Measurements from ENCODE around the gene NFIA. TPM values are rescaled to one million over a fixed set of nuclear protein-coding genes. Genes with fewer than 3 reads are reported as not detected.

NFIA gene
- total RNA-seq, 2 donors from 2014 or later = 61.4 to 86.3 TPM

DNA sequence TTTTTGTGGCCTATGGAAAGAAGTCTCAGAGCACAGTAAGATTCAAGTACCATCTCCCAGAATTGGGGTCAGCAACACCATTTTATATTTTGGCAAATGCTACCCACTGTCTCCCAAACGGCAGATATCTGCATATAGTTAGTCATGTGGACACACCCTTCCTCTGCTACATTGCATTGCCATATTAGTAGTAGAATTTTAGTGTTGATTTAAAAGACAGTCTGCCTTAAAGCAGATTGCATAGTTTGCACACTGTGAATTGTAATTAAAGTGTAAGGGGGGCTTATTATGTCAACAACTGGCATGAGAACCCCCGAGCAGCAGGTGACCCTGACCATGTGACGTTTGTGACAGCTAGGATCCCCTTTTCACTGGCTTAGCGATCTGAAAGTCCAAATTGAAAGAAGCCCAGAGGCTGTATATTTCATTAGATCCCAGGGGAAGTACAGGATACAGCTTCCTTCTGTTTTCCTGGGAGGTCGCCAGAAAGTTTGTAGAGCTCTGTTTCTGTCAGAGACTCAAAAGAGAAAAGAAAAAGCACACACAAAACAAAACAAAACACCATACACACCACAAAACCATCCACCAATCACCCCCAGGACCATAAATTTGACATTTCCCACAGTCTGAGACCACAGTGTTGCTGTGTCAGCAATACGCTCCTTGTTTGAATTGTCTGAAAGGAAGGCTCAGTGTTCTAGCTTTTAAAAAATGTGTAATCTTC is 172.4 kb downstream of the NFIA start:
- no peaks in the 10 kb centered on the region for H3K4me1 ChIP-seq (replicated peaks)

GRCh38 chr1:61255358-61255703 is 173.0 kb downstream of the NFIA start:
- no peaks in the 10 kb centered on the region for H3K9me3 ChIP-seq
- no peaks in the 10 kb centered on the region for H3K36me3 ChIP-seq
- H3K4me3 ChIP-seq = no peak overlapping the region
- TF ChIP-seq, protein P1, sequence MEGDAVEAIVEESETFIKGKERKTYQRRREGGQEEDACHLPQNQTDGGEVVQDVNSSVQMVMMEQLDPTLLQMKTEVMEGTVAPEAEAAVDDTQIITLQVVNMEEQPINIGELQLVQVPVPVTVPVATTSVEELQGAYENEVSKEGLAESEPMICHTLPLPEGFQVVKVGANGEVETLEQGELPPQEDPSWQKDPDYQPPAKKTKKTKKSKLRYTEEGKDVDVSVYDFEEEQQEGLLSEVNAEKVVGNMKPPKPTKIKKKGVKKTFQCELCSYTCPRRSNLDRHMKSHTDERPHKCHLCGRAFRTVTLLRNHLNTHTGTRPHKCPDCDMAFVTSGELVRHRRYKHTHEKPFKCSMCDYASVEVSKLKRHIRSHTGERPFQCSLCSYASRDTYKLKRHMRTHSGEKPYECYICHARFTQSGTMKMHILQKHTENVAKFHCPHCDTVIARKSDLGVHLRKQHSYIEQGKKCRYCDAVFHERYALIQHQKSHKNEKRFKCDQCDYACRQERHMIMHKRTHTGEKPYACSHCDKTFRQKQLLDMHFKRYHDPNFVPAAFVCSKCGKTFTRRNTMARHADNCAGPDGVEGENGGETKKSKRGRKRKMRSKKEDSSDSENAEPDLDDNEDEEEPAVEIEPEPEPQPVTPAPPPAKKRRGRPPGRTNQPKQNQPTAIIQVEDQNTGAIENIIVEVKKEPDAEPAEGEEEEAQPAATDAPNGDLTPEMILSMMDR (IDR thresholded peaks at IDR 0.05) = no peak
- TF ChIP-seq POLR2A (IDR thresholded peaks at IDR 0.05) = no peak
- TF ChIP-seq POLR2AphosphoS5 (IDR thresholded peaks at IDR 0.05) = no peak
- whole genome bisulfite sequencing = 27% methylated on average over 3 of the region's 3 CpGs
- DNase-seq (ENCODE audit: low spot score) = no peak
- peak overlapping the region in 1 of 2 donors; percentile 4 for H3K27ac ChIP-seq
- H3K27me3 ChIP-seq (replicated peaks; ENCODE audit: insufficient read depth) = no peaks in the 10 kb centered on the region
- H3K4me1 ChIP-seq (replicated peaks) = no peaks in the 10 kb centered on the region
- intact Hi-C loops (cut with DNase I) = no loop called here

More for the DNA sequence above, 172.4 kb downstream of the NFIA start:
- no peak for TF ChIP-seq POLR2A (IDR thresholded peaks at IDR 0.05)
- Histone ChIP-seq H3K27me3 (replicated peaks; ENCODE audit: insufficient read depth) (no peaks in the 10 kb centered on the region), H3K9me3 (no peaks in the 10 kb centered on the region), H3K27ac (peak overlapping the region in 1 of 2 donors; percentile 4), H3K4me3 (peak overlapping the region in 1 of 2 donors; percentile 3), H3K36me3 (no peaks in the 10 kb centered on the region)
- intact Hi-C loops (cut with DNase I) = no loop called here
- WGBS = 9% methylated on average over 6 of the region's 6 CpGs
- peak; percentile 16 for DNase-seq (ENCODE audit: low spot score)

GRCh38 chr1:61259379-61260148 is 177.2 kb downstream of the NFIA start:
- TF ChIP-seq POLR2A (IDR thresholded peaks at IDR 0.05) (no peak), POLR2AphosphoS5 (IDR thresholded peaks at IDR 0.05) (no peak)
- TF ChIP-seq, protein P1 (IDR thresholded peaks at IDR 0.05) = no peak
- Histone ChIP-seq H3K36me3 (no peaks in the 10 kb centered on the region), H3K27ac (no peak overlapping the region), H3K9me3 (no peaks in the 10 kb centered on the region), H3K4me3 (no peak overlapping the region), H3K4me1 (replicated peaks) (no peaks in the 10 kb centered on the region), H3K27me3 (replicated peaks; ENCODE audit: insufficient read depth) (no peaks in the 10 kb centered on the region)
- DNase-seq (ENCODE audit: low spot score) = no peak
- intact Hi-C loops (cut with DNase I) = no loop called here
- 67% methylated on average over 9 of the region's 9 CpGs for WGBS

DNA sequence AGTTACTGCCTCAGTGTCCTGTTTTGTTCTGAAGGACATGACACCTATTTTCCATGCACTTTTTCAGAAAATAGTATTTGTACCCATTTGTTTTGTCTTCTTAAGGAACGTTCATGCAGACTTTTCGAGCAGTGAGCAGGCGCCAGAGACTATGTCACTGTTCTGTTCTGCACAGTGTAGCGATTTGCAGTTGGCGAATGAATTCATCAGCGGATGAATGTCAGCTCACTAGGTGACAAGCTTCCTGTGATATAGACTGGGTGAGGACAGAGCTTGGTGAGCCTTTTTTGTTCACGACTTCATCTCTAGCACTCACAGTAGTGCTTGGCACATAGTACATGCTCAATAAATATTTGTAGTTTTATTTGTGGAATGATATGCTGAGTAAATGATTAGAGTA is 177.8 kb downstream of the NFIA start:
- H3K27ac ChIP-seq = no peak overlapping the region
- H3K4me1 ChIP-seq (replicated peaks) = no peaks in the 10 kb centered on the region
- H3K9me3 ChIP-seq = no peaks in the 10 kb centered on the region
- no peak for DNase-seq (ENCODE audit: low spot score)
- no peak for TF ChIP-seq POLR2AphosphoS5 (IDR thresholded peaks at IDR 0.05)
- no peak for TF ChIP-seq POLR2A (IDR thresholded peaks at IDR 0.05)
- TF ChIP-seq, protein P1 (IDR thresholded peaks at IDR 0.05) = no peak
- no peaks in the 10 kb centered on the region for H3K27me3 ChIP-seq (replicated peaks; ENCODE audit: insufficient read depth)
- intact Hi-C loops (cut with DNase I) = no loop called here
- H3K36me3 ChIP-seq = no peaks in the 10 kb centered on the region
- no peak overlapping the region for H3K4me3 ChIP-seq
- WGBS = 93% methylated on average over 7 of the region's 7 CpGs

GRCh38 chr1:61261595-61261994 is 179.2 kb downstream of the NFIA start:
- DNase-seq (ENCODE audit: low spot score) = no peak
- no peak overlapping the region for H3K27ac ChIP-seq
- TF ChIP-seq, protein P1 (IDR thresholded peaks at IDR 0.05) = no peak
- no peak for TF ChIP-seq POLR2AphosphoS5 (IDR thresholded peaks at IDR 0.05)
- no peak for TF ChIP-seq POLR2A (IDR thresholded peaks at IDR 0.05)
- no peaks in the 10 kb centered on the region for H3K36me3 ChIP-seq
- no peaks in the 10 kb centered on the region for H3K27me3 ChIP-seq (replicated peaks; ENCODE audit: insufficient read depth)
- WGBS = 69% methylated on average over 3 of the region's 3 CpGs
- H3K4me3 ChIP-seq = no peak overlapping the region
- H3K4me1 ChIP-seq (replicated peaks) = no peaks in the 10 kb centered on the region
- intact Hi-C loops (cut with DNase I) = no loop called here
- H3K9me3 ChIP-seq = no peaks in the 10 kb centered on the region

Measured in prostate gland (tissue), 2 donors.